Measurements from ENCODE around the gene TWSG1.
"Not testable (repeated sequence)": the region's sequence is repeated elsewhere in the genome, so short reads cannot be mapped to it uniquely, and the experiment has no call there.

TWSG1 gene

GRCh38 chr18:9394046-9394445 is 59.5 kb downstream of the TWSG1 start:
- no peak for DNase-seq

- no peak for DNase-seq
Observed at GRCh38 chr18:9400197-9400596, 65.6 kb downstream of the TWSG1 start.

GRCh38 chr18:9401176-9401575 is 66.6 kb downstream of the TWSG1 start:
- DNase-seq, result no peak

GRCh38 chr18:9402358-9403007 is 67.9 kb downstream of the TWSG1 start:
- DNase-seq, result not testable (repeated sequence)

DNA sequence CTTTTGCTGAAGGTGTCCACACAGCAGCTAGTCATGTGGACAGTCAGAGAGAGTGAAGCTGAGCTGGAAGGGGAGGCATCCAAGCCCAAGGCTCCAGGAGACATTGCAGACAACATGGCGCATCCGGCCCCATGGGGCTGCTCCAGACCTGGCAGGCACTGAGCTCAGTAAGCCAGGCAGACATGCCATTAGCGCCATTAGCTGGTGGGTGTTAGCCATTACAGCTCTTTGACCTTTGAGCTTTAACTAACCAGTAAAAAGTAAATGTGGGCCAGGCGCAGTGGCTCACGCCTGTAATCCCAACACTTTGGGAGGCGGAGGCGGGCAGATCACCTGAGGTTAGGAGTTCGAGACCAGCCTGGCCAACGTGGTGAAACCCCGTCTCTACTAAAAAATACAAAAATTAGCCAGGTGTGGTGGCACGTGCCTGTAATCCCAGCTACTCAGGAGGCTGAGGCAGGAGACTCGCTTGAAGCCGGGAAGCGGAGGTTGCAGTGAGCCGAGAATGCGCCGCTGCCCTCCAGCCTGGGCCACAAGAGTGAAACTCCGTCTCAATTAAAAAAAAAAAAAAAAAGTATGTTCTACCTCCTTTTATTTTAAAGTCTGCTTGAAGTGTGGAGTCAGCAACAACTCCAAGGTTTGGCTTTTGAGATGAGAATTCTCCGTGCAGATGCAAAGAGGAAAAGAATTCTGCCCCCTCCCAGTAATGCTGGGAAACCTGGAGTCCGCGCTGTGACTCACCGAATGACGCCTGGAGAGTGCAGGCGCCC is 69.4 kb downstream of the TWSG1 start:
- DNase-seq, result no peak

- DNase-seq, result peak; percentile 12
Observed at GRCh38 chr18:9404565-9405060, 70.0 kb downstream of the TWSG1 start.

DNA sequence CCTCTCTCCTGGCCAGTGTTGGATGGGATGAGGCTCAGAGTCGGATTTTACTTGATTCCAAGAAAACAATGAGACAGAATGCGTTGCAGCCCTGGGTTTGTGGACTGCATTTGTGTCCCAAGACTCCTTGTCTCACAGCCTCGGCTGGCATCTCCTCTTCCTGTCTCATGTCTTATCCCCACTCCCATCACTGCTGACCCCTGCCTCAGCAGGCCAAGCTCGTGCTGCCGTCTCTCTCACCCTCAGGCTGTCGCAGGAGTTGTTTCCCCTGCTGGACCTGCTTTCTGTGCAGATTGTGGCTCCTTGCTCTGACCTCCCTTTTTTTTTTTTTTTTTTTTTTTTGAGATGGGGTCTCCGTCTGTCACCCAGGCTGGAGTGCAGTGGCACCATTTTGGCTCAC is 70.6 kb downstream of the TWSG1 start:
- no peak for DNase-seq

DNA sequence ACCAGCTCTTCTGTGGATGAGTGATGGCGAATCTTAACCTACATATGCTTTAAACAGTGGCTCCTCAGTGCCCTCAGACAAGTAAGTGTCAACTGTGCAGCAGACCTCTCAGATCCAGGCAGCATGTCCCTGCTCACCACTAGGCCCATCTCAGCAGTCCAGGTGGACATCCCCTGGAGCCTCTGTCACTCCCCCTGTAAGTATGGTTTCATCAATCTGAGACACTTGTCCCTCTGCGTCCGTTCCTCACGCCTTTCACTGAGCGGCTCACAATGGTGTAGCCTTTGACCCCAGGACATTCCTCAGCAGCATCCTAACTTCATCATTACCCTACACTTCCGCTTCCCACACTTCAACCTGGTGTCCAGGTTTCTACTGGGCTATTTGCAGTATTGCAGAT is 71.4 kb downstream of the TWSG1 start:
- DNase-seq, result no peak

DNA sequence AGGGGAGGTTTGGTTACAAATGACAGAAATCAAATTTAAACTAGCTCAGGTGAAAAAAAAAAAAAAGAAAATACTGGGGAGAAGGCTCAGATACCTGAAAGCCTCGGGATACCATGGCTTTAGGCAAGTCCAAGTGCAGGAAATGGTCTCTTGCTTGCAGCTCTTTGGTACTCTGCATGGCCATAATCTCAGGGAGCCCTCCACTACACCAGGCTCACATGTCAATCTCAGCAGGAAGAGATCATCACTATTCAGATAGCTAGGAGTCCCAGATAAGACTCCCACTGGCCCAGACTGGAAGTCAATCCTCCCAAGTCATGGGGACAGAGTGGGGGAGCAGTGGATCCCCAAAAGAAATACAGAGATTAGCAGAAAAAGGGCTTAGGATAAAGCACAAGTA is 75.9 kb downstream of the TWSG1 start:
- no peak for DNase-seq

DNA sequence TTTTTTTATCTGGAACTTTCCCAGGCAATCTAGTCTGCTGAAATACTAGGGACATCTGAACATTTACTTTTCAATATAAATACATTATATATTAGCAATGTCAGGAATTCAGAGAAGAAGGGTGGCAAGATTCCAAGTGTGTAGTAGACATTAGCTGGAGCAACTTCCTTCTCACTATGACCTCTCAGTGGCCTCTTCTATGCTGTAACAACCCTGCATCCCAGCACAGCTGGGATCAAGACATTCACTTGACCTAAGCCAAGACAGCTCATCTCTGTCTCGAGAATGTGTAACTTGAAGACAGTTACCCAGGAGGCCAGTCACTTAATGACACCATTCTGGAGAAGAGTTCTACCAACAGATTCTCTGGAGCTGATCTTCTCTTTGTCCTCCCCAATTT is 79.0 kb downstream of the TWSG1 start:
- DNase-seq, result no peak

GRCh38 chr18:9416563-9417072 is 82.0 kb downstream of the TWSG1 start:
- no peak for DNase-seq

GRCh38 chr18:9417073-9417851 is 82.7 kb downstream of the TWSG1 start:
- no peak for DNase-seq

DNA sequence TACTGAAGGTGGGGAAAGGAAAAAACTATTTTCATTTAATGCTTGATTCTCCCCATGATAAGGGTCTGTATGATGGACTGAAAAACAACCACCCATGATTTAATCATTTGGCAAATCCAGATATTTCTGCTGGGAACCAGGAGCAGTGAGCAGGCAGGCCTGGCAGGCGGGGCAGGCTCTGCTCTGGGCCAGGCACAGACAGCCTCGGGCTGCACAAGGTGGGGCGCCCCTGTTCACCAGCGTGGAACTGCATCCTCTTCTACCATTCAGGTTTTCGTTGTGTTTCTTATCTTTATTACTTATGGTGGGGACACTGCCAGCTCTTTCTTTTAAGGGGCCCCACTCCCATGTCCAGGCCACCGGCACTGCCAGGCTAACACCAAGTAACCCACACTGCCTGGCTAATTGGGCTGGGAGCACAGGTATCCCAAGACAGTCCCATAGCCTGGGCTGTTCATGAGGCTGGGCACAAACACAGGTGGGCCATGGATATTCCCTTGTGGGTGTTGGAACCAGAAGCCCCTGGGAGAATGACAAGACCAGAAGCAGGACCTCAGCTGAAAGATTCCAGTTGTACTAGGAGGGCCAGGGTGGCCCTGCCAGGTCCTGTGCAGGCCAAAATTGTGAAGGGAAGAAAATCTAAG is 83.6 kb downstream of the TWSG1 start:
- no peak for DNase-seq

- no peak for DNase-seq
Observed at GRCh38 chr18:9419956-9420631, 85.5 kb downstream of the TWSG1 start.

- DNase-seq, result no peak
Observed at GRCh38 chr18:9421096-9421900, 86.7 kb downstream of the TWSG1 start.

DNA sequence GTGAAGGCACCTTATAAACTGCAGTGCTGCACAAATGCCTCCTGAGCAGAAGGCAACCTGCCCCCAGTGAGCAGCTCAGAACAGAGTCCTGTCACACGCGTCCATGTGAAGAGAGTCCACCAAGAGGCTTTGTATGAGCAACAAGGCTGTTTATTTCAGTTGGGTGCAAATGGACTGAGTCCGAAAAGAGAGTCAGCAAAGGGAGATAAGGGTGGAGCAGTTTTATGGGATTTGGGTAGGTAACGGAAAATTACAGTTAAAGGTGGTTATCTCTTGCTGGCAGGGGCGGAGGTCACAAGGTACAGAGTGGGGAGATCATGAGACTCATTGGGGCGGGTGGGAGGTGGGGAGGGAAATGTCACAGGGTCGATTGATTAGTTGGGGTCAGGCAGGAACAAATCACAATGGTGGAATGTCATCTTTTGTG is 87.3 kb downstream of the TWSG1 start:
- no peak for DNase-seq

DNA sequence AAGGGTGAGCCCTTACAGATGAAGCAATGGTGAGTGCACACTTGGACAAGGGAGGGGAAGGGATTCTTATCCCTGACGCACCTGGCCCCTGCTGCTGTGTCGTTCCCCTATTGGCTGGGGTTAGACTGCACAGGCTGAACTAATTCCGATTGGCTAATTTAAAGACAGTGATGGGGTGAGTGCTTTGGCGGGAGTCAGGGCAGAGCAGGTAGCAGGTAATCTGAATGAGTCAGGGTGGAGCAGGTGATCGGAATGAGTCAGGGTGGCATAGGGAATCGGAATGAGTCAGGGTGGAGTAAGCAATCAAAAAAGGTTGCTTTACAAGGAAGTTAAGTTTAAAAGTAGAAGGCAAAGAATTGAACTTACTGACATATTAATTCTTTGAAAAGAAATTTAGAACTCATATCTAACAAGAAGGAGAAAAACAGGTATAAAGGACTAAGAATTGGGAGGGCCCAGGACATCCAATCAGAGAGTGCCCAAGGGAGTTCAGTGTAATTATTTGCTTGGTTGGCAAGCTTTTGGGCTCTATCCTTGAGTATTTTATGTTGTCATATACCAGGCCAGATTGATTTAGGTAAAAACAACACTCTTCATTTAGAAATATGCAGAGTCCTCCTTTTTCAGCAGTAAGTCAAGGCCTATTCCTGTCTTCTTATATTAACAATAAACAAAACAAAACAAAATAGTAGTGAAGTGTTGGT is 88.4 kb downstream of the TWSG1 start:
- DNase-seq, result no peak

DNA sequence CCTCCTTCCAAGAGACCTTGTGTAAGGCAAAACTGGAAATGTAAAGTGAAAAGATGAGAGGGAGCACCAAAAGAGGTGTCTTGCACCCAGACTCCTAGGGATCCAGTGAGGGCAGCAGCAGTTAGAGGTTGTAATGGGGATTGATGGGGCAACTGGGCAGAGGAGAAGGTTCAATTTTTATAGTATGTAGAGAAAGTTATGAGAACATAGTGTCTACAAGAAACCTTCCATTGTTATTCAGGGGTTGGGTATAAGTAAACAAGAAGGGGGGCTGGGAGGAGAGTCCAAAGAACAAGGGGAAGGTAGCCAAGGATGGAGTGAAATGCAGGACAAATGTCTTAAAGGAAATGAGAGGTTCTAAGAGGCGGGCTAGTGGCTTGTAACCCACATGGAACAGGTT is 89.1 kb downstream of the TWSG1 start:
- not testable (repeated sequence) for DNase-seq

DNA sequence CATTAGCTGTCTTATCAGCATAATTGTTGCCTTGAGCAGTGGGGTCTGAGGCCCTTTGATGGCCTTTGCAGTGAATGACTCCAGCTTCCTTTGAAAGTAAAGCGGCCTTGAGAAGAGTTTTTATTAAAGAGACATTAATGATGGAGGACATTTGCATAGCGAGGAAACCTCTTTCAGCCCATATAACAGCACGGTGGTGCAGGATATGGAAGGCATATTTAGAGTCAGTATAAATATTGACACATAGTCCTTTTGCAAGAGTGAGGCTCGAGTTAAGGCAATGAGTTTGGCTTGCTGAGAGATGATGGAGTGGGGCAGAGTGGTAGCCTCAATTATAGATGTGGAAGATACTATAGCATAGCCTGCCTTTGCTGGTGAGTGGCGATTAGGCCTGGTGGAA is 89.7 kb downstream of the TWSG1 start:
- DNase-seq, result not testable (repeated sequence)

- DNase-seq, result no peak
Observed at GRCh38 chr18:9426753-9427152, 92.2 kb downstream of the TWSG1 start.

GRCh38 chr18:9428301-9428706 is 93.7 kb downstream of the TWSG1 start:
- no peak for DNase-seq

Data from activated CD4-positive, alpha-beta T cell treated with anti-CD3 and anti-CD28 coated beads, Interleukin-2, amount 50 U/mL, for 16 hours (primary cell).